Pulmonary artery endothelial cell (primary cell): Measurements from ENCODE around the gene SMIM32. TPM values are rescaled to one million over a fixed set of nuclear protein-coding genes. Genes with fewer than 3 reads are reported as not detected.

Source experiments
- DNase-seq: peaks from one replicate; pipeline ENCODE4 v3.0.0-alpha.2; 2011; ENCODE audit warnings: low read depth, low spot score
- total RNA-seq: library from RNA; depleted of rRNA; stranded (reverse); fragments of >200 nt; gene quantifications from 2 replicates; pipeline ENCODE4 v1.2.3, GENCODE V29; 2014

SMIM32 gene
- total RNA-seq, 1 donor from 2014 or later, result not detected

DNA sequence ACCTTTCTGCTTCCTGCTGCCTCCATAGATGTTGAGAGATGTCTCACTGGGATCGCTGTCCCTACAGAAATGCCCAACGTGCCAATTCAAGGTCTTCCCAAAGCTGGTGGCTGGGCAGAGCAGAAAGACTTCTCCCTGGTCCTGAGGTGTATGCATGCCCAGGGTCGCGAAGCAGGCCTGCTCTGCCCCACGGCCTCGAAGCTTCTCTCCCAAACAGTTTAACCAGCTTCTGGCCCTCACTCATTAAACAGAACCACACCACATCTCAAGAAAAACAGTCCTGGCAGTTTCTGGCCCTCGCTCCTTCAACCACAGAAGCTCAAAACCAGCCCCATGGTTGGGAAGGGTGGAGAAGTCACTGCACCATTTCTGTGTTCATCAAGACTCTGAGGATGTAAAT is 14.7 kb upstream of the SMIM32 start:
- no peak for DNase-seq

DNA sequence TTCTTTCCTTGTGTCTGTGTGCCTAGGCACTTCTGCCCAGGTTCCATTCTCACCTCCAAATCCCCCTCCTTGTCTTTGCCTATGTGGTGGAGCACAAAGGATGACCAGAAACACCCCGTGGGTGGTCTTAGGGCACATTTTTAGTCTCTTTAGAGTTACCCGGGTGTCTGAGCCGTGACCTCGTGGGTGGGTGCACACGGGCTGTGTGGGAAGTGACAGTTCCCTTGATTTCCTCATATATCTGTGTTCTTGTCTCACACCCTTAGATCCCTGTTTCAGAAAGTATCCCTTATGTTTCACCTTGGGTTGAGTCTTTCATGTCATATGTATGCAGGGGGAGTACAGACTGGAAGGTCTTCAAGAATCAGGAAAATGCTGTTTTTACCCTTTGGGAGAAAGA is 13.4 kb upstream of the SMIM32 start:
- no peak for DNase-seq

- DNase-seq, result no peak
These were observed 13.0 kb upstream of the SMIM32 start for GRCh38 chr5:136205941-136206340.

- DNase-seq, result no peak
These were observed 12.2 kb upstream of the SMIM32 start for GRCh38 chr5:136205061-136205702.

- DNase-seq, result no peak
These were observed 10.5 kb upstream of the SMIM32 start for GRCh38 chr5:136203303-136203922.

DNA sequence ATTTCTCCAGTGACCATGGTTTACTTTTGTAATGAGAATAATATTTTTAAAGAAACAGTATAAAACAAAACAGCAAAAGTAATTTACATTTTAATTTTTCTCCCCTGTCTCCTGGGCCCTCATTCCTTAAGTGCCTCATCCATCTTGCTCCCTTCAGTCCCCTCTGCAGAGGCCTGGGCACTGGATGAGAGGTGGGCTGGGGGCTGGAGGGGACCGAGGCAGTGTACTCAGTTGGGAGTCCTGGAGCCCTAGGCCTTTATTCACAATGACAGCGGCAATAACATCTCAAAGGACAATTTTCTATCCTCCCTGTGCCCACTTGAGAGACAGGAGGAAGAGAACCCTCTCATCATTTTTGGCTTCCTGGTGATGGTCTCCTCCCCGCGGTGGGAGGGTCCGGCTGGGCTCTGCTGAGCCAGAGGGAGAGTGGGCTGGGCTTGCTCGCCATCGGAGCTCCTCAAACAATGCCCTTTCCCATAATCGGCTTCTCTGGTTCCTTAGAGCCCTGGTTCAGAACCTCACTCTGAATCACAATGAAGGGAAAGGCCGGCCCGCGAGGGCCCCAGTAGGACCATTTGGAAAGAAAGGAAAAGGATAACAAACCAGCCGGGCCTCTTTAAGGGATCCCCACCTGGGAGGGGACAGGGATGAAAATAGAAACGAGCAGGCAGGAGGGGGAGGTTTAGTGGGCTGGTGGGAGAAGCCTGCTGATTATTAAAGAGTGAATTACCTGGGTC is 9.7 kb upstream of the SMIM32 start:
- DNase-seq, result no peak

DNA sequence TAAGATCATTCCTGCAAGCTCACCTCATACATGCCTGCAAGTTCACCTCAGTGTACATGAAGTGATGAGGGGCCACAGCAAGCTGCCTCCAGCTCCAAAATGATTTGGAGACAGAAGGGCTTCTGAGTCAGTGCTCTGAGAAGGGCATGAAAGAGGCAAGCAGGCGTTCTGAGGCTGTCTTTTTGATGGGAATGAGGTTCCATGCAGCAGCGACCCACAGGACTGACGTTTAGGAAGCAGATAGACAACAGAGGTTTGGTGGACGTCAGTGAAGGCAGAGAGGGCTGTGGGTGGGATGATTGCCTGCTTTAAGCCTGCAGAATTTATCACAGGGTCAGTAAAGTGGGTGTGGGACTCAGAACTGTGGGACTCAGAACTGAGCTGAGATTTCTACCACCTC is 8.9 kb upstream of the SMIM32 start:
- no peak for DNase-seq

- DNase-seq, result no peak
These were observed 7.8 kb upstream of the SMIM32 start for GRCh38 chr5:136200761-136201160.

DNA sequence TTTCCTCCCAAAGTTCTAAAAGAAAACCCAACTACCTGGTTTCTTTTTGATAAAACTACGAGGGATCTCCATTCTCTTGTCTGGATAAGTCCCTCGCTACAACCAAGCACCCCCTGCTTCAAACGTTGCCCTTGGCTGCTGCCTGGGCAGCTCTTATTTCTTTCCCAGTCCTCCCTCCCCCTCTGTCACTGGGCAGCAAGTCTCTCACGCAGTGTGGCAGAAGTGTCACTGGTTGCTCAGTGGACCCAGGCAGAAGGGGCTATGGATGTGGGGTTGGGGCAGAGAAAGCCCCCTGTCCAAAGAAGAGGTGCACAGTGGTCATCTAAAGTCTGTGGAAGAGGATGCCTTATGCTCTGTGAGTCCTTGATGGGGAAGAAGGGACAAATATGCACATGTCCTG is 7.2 kb upstream of the SMIM32 start:
- no peak for DNase-seq

DNA sequence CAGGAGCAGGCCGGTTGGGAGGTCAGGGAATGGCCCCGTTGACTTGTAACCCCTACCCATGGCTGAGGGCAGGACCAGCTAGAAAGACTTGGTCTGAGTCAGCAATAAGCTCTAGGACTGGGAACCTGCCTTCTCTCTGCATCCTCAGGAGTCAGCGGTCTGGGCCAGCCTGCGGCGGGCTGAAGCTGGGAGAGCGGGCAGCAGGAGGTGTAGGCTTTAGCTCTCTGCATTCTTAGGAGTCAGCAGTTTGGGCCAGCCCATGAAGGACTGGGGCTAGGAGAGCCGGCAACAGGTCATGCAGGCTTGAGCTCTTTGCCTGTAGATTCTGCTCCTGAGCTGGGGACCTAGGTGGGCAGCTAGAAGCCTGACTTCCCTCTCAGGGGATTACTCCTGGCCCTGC is 6.4 kb upstream of the SMIM32 start:
- DNase-seq, result no peak

DNA sequence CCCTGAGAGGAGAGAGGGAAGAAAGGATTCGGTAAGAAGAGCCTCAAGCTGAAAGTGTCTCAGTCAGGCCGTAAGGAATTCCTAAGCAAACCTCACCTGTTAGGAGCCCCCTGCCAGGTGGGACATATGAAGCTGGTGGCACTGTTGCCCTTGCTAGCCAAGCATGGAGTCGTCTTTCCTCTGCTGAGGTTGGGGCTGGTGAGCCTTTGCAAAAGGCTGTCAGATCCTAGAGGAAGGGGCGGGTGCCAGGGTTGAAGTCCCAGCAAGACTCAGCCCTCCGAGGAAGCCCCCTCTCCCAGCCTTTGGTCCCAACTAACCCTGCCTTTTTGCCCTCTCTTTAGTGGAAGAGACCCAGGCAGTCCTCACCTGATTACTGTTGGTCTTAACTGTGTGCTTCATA is 5.5 kb upstream of the SMIM32 start:
- DNase-seq, result no peak

DNA sequence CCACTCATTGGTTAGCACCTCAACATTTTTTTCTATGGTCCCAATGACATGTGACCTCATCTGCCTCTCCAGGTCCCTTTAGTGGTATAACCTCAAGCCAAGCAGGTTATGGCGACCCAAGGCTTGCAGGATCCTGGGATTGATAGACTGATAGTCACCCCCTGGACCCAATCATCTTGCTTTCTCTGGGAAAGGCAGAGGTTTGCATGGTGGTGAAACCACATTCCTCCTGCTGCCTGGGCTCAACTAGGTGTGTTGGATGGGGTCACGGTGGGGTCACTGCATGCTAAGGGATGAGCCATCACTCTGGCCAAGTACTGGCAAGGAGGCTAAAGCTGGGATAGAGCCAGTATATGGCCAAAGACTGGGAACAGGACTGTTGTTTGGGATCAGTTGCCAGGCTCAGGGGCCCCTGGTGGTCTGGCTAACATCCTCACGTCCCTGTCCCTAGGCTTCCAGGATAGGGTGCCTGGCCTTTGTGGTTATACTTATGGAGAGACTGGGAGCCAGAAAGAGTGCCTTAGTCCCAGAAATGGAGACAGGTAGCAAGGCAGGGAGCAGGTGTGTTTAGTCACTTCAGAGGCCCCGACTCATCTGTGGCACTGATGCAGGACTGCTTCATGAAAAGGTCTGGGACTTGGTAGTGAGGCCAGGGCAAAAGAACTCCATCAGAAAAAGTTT is 4.6 kb upstream of the SMIM32 start:
- no peak for DNase-seq

DNA sequence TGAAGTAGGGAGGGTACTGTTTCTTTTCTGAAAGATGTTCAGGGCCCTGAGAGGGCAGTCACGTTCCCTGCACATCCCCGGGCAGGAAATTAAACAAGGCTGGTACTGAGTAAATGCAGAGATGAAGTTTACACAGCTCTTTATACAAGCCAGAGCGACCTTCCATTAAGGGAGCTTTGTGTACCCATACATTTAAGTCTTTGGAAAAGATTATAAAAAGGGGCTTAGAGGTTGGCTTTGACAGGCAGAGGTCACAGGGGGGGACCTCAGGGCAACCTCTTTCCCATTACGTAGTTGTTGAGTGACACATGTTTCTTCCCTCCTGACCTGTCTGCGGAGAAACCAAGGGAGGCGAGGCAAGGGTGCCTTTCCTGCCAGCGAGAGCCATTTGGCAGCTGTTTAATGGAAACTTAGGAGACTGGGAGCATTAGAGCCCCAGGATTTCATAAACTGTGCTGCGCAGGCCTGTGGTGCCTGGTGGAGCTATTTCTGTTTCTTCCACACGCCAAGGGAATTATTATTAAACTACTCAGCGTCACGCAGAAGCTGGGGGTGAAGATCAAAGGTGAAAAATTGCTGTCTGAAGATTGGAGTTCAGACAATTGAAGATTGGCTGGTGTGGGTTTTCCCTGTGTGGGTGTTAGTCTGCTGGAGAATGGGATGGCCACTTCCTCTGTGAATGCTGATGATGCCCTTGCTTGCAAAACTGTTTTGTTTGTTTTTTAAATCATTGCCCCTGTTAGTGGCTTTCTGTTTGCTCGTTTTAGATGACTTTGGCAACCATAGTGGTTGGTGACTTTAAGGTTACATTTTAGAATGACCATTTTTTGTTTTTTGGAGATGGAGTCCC is 3.2 kb upstream of the SMIM32 start:
- no peak for DNase-seq

- DNase-seq, result no peak
These were observed 1.6 kb upstream of the SMIM32 start for GRCh38 chr5:136194576-136194975.

GRCh38 chr5:136193322-136193935 is 467 bp upstream of the SMIM32 start:
- no peak for DNase-seq

- DNase-seq, result no peak
These were observed 892 bp downstream of the SMIM32 start for GRCh38 chr5:136192015-136192525.

DNA sequence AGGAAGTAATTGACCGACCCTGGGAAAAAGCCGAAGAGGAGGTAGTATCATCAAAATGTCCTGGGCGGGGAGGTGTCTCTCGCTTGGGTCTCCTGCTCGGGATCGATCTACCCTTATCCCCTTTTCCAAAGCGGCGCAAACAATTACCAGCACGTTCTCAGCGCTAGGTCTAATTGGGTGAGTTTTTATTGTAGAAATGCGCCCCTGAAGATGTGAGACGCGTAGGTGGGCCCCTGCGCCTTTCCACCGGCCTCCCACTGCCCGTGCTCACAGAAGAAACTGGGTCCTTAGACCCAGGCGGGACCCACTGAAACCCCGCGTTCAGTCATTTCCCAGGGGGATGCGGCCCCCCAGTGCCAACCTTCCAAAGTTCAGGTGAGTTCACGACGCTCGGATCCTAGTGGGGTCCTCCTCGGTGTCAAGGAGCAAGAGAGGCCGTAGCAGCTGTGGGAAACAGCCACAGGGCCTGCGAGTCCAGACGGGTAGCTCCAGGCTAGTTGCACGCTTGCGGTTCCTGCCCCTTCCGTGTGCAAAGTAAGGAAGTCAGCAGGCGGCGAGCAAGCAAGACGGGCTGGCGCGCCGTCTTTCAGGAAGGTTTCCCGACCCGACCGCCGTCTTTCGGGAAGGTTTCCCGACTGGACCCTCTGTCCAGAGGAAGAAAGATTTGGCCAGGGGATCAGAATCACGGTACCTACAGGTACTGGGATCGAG is 1.5 kb downstream of the SMIM32 start:
- no peak for DNase-seq

DNA sequence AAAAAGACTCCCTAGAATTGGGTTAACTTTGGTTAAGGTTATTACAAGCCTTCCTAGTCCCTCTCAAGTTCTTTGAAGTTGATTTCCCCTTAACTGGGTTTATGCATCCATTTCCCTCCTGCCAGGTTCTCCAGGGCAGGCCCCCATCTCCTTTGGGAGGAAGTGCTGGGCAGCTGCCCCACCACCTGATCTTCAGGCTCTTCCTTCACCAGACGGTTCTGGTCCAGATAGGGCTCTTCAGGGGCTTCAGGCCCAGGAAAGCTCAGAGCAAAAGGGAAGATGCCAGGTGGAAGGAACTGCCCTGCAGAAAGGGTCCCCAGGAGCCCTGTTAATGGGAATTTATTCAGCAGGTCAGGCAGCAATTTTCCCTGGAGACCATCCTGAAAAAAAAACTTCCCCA is 2.1 kb downstream of the SMIM32 start:
- no peak for DNase-seq

DNA sequence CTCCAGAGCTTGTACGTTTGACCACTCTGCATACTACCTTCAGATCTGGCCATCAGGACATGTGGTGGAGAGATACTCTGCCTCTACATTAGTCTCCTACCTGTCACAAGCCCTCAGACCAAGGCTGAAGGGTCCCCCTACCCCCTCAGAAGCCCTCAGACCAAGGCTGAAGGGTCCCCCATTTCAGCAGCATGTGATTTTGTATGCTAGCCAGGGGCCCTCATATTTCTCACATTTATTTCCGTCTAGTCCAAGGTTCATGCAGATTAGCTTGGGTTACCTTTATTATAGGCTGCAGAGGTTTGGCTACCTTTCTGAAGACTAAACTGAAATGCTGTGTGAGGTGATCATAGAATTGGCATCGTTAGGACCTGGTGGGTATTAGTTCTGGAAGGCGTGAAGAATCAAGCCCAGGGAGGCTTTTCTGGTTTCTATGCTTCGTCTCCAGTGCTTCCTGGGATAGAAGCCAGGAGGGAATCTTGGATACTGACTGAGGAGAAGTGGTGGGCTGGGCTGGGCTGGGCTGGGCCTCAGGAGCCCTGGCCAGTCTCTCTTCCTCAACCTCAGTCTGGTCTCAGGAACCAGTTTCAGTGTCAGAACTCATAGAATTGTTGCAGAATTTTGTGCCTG is 2.8 kb downstream of the SMIM32 start:
- no peak for DNase-seq

DNA sequence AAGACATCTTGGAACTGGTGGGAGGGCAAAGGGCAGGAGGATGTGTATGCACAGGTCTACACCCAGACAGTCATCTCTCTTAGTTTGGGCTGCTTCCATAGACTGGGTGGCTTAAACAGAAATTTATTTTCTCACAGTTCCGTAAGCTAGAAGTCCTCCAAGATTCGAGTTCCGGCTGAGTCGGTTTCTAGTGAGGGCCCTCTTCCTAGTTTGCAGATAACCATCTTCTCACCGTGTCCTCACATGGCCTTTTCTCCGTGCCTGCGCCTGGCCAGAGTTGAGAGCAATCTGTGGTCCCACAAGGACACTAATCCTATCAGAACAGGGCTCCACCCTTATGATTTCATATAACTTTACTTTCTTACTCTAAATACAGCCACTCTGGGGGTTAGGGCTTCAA is 4.1 kb downstream of the SMIM32 start:
- DNase-seq, result no peak
